MCF 10A (cell line): Measurements from ENCODE around the gene SPDYE16. TPM values are rescaled to one million over a fixed set of nuclear protein-coding genes. Genes with fewer than 3 reads are reported as not detected.
"Not testable (repeated sequence)": the region's sequence is repeated elsewhere in the genome, so short reads cannot be mapped to it uniquely, and the experiment has no call there.

ENCODE experiments used
- BruUV-seq: library from RNA; stranded (reverse); fragments of 400-500 nt; replicated peaks from 2 replicates; lab custom pipeline; 2021; lab: Mats Ljungman, UMichigan
- CTCF ChIA-PET: fragments of 300-600 bp; sonication (Branson Sonifier 250); formaldehyde crosslinking; extraction: SDS; loops from one replicate; lab custom pipeline; 2021; ENCODE audit warnings: antibody characterized with exemption, inconsistent platforms; lab: Yijun Ruan, JAX
- POLR2A ChIA-PET: fragments of 300-600, 350-650 bp; sonication (Branson Sonifier 250); formaldehyde crosslinking; extraction: SDS; loops from one replicate; lab custom pipeline; 2020; ENCODE audit warnings: antibody characterized with exemption, inconsistent platforms; lab: Yijun Ruan, JAX
- DNase-seq: peaks from one replicate; pipeline ENCODE4 v3.0.0-alpha.2; 2018; ENCODE audit not compliant: unreplicated experiment
- H3K27ac Mint-ChIP-seq: one replicate; pipeline ENCODE4 v1.8.0; 2022; ENCODE audit warnings: mild to moderate bottlenecking, low read depth, mixed read lengths; ENCODE audit not compliant: unreplicated experiment
- H3K27me3 Mint-ChIP-seq: one replicate; pipeline ENCODE4 v1.8.0; 2022; ENCODE audit warnings: mixed read lengths; ENCODE audit not compliant: insufficient read depth, unreplicated experiment
- H3K36me3 Mint-ChIP-seq: one replicate; pipeline ENCODE4 v1.8.0; 2022; ENCODE audit warnings: mild to moderate bottlenecking, moderate library complexity, mixed read lengths; ENCODE audit not compliant: insufficient read depth, unreplicated experiment
- H3K4me1 Mint-ChIP-seq: one replicate; pipeline ENCODE4 v1.8.0; 2022; ENCODE audit warnings: mixed read lengths; ENCODE audit not compliant: insufficient read depth, unreplicated experiment
- H3K4me3 Mint-ChIP-seq: one replicate; pipeline ENCODE4 v1.8.0; 2022; ENCODE audit warnings: mild to moderate bottlenecking, moderate library complexity, mixed read lengths; ENCODE audit not compliant: unreplicated experiment
- H3K9me3 Mint-ChIP-seq: one replicate; pipeline ENCODE4 v1.8.0; 2022; ENCODE audit warnings: mixed read lengths; ENCODE audit not compliant: unreplicated experiment
- CTCF ChIP-seq: fragments of 200-600 bp; IDR thresholded peaks from one replicate; pipeline ENCODE4 v1.8.0; 2022; ENCODE audit warnings: antibody characterized with exemption, mild to moderate bottlenecking; ENCODE audit not compliant: unreplicated experiment
- intact Hi-C: fragments of 100-400 bp; cut with micrococcal nuclease; formaldehyde crosslinking; loops from 2 replicates; pipeline ENCODE4 v1.14.1; 2022
- total RNA-seq: library from RNA; stranded (reverse); gene quantifications from 2 replicates; pipeline ENCODE4 v1.2.3, GENCODE V29; 2022

Gene SPDYE16
- total RNA-seq, 1 experiment from 2014 or later: not detected

GRCh38 chr7:76507723-76508406, 35.2 kb downstream of the SPDYE16 start:
- H3K4me1 Mint-ChIP-seq: no peaks in the 10 kb centered on the region
- H3K27me3 Mint-ChIP-seq: no peaks in the 10 kb centered on the region
- intact Hi-C loops: no loop called here
- no peak overlapping the region for H3K27ac Mint-ChIP-seq
- no peaks in the 10 kb centered on the region for H3K9me3 Mint-ChIP-seq
- TSS peak; percentile 42 for BruUV-seq
- peak; percentile 18 for DNase-seq
- H3K4me3 Mint-ChIP-seq: no peak overlapping the region
- ChIA-PET CTCF (interaction anchor here (0.6 to 0.8 kb wide), 2 partner anchors 118 to 329 kb away, joined by 3 read pairs; no protein-coding TSS in a partner anchor), POLR2A (no interaction called here)
- H3K36me3 Mint-ChIP-seq: peaks cover 19% of the 10 kb centered on the region
- no peak for TF ChIP-seq CTCF

- CTCF ChIA-PET, H3K4me1 Mint-ChIP-seq, H3K27me3 Mint-ChIP-seq, intact Hi-C loops, H3K9me3 Mint-ChIP-seq, DNase-seq, H3K27ac Mint-ChIP-seq, BruUV-seq, POLR2A ChIA-PET, H3K4me3 Mint-ChIP-seq: not testable (repeated sequence)
- peaks cover 23% of the 10 kb centered on the region for H3K36me3 Mint-ChIP-seq
Measured at GRCh38 chr7:76506643-76507042, 36.5 kb downstream of the SPDYE16 start.

- POLR2A ChIA-PET: interaction anchor here (0.5 to 0.6 kb wide), 2 partner anchors 141 to 318 kb away, joined by 3 read pairs; no protein-coding TSS in a partner anchor
- intact Hi-C loops: no loop called here
- no peak for DNase-seq
- no peaks in the 10 kb centered on the region for H3K27me3 Mint-ChIP-seq
- no peaks in the 10 kb centered on the region for H3K4me1 Mint-ChIP-seq
- TF ChIP-seq CTCF: no peak
- CTCF ChIA-PET: no interaction called here
- H3K4me3 Mint-ChIP-seq: no peak overlapping the region
- BruUV-seq: no TSS peak
- H3K36me3 Mint-ChIP-seq: peaks cover 29% of the 10 kb centered on the region
- no peaks in the 10 kb centered on the region for H3K9me3 Mint-ChIP-seq
- no peak overlapping the region for H3K27ac Mint-ChIP-seq
Measured at GRCh38 chr7:76506081-76506440, 37.0 kb downstream of the SPDYE16 start.

GRCh38 chr7:76505168-76506080, 37.7 kb downstream of the SPDYE16 start:
- POLR2A ChIA-PET: interaction anchor here (0.5 to 0.6 kb wide), 2 partner anchors 141 to 317 kb away, joined by 3 read pairs; no protein-coding TSS in a partner anchor
- Mint-ChIP-seq H3K9me3 (no peaks in the 10 kb centered on the region), H3K4me1 (no peaks in the 10 kb centered on the region), H3K36me3 (peaks cover 31% of the 10 kb centered on the region), H3K4me3 (no peak overlapping the region), H3K27me3 (no peaks in the 10 kb centered on the region), H3K27ac (no peak overlapping the region)
- TF ChIP-seq CTCF: no peak
- intact Hi-C loops: no loop called here
- no TSS peak for BruUV-seq
- no peak for DNase-seq
- CTCF ChIA-PET: no interaction called here

GRCh38 chr7:76504351-76505167, 38.5 kb downstream of the SPDYE16 start:
- DNase-seq, H3K4me3 Mint-ChIP-seq, intact Hi-C loops, POLR2A ChIA-PET, CTCF ChIA-PET, BruUV-seq, H3K27ac Mint-ChIP-seq, H3K27me3 Mint-ChIP-seq, H3K9me3 Mint-ChIP-seq, H3K4me1 Mint-ChIP-seq: not testable (repeated sequence)
- H3K36me3 Mint-ChIP-seq: peaks cover 31% of the 10 kb centered on the region

GRCh38 chr7:76503244-76503643, 39.9 kb downstream of the SPDYE16 start:
- H3K9me3 Mint-ChIP-seq, H3K4me3 Mint-ChIP-seq, CTCF ChIA-PET, H3K27ac Mint-ChIP-seq, H3K4me1 Mint-ChIP-seq, intact Hi-C loops, DNase-seq, H3K27me3 Mint-ChIP-seq, BruUV-seq: not testable (repeated sequence)
- POLR2A ChIA-PET: interaction anchor here (0.6 kb wide), 1 partner anchor 212 kb away, joined by 3 read pairs; no protein-coding TSS in a partner anchor
- peaks cover 23% of the 10 kb centered on the region for H3K36me3 Mint-ChIP-seq
